A549 (cell line): Measurements from ENCODE around the gene ADGRL3.

Experiments
- BHLHE40 ChIP-seq: IDR thresholded peaks from 2 replicates; pipeline ENCODE4 v1.6.1; 2012; ENCODE audit warnings: low read depth, low read length, inconsistent platforms
- CEBPB ChIP-seq, 2 experiments: fragments of >200 bp in 1 of 2; sonication (Bioruptor Twin) in 1 of 2; formaldehyde crosslinking in 1 of 2; IDR thresholded peaks; 2 replicates each; pipeline ENCODE4 v1.6.1; 2012 to 2016
- FOSL2 ChIP-seq, 2 experiments: fragments of 450-650 bp in 1 of 2; fragments of >200 bp in 1 of 2; sonication (Bioruptor Twin) in 1 of 2; formaldehyde crosslinking; IDR thresholded peaks; 2 replicates each; pipeline versions ENCODE4 v1.5.0 to v1.6.1; 2016 to 2020; ENCODE audit warnings: mild to moderate bottlenecking in 1 of 2, moderate library complexity in 1 of 2
- HOXB5 ChIP-seq: fragments of 250-450 bp; sonication (Bioruptor Pico); IDR thresholded peaks from 2 replicates; pipeline ENCODE4 v1.5.0; 2020; ENCODE audit warnings: mild to moderate bottlenecking, moderate library complexity
- JUN ChIP-seq, 2 experiments: fragments of >200 bp; sonication (Bioruptor Twin); formaldehyde crosslinking; IDR thresholded peaks; 2 replicates in 1 of 2; 3 replicates in 1 of 2; pipeline ENCODE4 v1.6.1; 2016 to 2017
- KDM1A ChIP-seq: fragments of 200-600 bp; sonication (generic); IDR thresholded peaks from 2 replicates; pipeline ENCODE4 v1.6.1; 2016; ENCODE audit warnings: low read depth, mild to moderate bottlenecking
- MAX ChIP-seq: IDR thresholded peaks from 2 replicates; pipeline ENCODE4 v1.6.1; 2012
- NR3C1 ChIP-seq: fragments of >200 bp; sonication (Bioruptor Twin); formaldehyde crosslinking; IDR thresholded peaks from 3 replicates; pipeline ENCODE4 v1.6.1; 2017
- RFX5 ChIP-seq: fragments of 450-650 bp; IDR thresholded peaks from 2 replicates; pipeline ENCODE4 v1.7.1; 2014; ENCODE audit warnings: antibody characterized with exemption, mild to moderate bottlenecking, moderate library complexity
- RNF2 ChIP-seq: fragments of 200-600 bp; sonication (generic); IDR thresholded peaks from 2 replicates; pipeline ENCODE4 v1.6.1; 2016; ENCODE audit warnings: low read depth, mild to moderate bottlenecking, antibody characterized with exemption, moderate library complexity, borderline replicate concordance
- TF ChIP-seq, protein P1 (sequence below): fragments of 200-600 bp; sonication (generic); IDR thresholded peaks from 2 replicates; pipeline ENCODE4 v1.6.1; 2016; ENCODE audit warnings: antibody characterized with exemption, mild to moderate bottlenecking, moderate library complexity
- TF ChIP-seq, protein P2 (sequence below): fragments of >200 bp; sonication (Bioruptor Twin); formaldehyde crosslinking; IDR thresholded peaks from 3 replicates; pipeline ENCODE4 v1.5.1; 2016
- TF ChIP-seq, protein P3 (sequence below): IDR thresholded peaks from 2 replicates; pipeline ENCODE4 v1.6.1; 2012; ENCODE audit warnings: low read depth, borderline replicate concordance
- TF ChIP-seq, protein P4 (sequence below): fragments of 450-650 bp; IDR thresholded peaks from 2 replicates; pipeline ENCODE4 v1.6.1; 2014; ENCODE audit warnings: antibody characterized with exemption

GRCh38 chr4:61501812-61502211 is 301.7 kb downstream of the ADGRL3 start:
- TF ChIP-seq CEBPB (IDR thresholded peaks at IDR 0.05) (no peak), NR3C1 (no peak), BHLHE40 (no peak), RFX5 (no peak), FOSL2 (IDR thresholded peaks at IDR 0.05) (no peak), FOSL2 (CRISPR knock-in tag; IDR thresholded peaks at IDR 0.05) (no peak), HOXB5 (CRISPR knock-in tag) (no peak), RNF2 (no peak), JUN (IDR thresholded peaks at IDR 0.05) (no peak), MAX (no peak), KDM1A (no peak)
- TF ChIP-seq, protein P1, sequence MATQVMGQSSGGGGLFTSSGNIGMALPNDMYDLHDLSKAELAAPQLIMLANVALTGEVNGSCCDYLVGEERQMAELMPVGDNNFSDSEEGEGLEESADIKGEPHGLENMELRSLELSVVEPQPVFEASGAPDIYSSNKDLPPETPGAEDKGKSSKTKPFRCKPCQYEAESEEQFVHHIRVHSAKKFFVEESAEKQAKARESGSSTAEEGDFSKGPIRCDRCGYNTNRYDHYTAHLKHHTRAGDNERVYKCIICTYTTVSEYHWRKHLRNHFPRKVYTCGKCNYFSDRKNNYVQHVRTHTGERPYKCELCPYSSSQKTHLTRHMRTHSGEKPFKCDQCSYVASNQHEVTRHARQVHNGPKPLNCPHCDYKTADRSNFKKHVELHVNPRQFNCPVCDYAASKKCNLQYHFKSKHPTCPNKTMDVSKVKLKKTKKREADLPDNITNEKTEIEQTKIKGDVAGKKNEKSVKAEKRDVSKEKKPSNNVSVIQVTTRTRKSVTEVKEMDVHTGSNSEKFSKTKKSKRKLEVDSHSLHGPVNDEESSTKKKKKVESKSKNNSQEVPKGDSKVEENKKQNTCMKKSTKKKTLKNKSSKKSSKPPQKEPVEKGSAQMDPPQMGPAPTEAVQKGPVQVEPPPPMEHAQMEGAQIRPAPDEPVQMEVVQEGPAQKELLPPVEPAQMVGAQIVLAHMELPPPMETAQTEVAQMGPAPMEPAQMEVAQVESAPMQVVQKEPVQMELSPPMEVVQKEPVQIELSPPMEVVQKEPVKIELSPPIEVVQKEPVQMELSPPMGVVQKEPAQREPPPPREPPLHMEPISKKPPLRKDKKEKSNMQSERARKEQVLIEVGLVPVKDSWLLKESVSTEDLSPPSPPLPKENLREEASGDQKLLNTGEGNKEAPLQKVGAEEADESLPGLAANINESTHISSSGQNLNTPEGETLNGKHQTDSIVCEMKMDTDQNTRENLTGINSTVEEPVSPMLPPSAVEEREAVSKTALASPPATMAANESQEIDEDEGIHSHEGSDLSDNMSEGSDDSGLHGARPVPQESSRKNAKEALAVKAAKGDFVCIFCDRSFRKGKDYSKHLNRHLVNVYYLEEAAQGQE: no peak
- TF ChIP-seq, protein P2, sequence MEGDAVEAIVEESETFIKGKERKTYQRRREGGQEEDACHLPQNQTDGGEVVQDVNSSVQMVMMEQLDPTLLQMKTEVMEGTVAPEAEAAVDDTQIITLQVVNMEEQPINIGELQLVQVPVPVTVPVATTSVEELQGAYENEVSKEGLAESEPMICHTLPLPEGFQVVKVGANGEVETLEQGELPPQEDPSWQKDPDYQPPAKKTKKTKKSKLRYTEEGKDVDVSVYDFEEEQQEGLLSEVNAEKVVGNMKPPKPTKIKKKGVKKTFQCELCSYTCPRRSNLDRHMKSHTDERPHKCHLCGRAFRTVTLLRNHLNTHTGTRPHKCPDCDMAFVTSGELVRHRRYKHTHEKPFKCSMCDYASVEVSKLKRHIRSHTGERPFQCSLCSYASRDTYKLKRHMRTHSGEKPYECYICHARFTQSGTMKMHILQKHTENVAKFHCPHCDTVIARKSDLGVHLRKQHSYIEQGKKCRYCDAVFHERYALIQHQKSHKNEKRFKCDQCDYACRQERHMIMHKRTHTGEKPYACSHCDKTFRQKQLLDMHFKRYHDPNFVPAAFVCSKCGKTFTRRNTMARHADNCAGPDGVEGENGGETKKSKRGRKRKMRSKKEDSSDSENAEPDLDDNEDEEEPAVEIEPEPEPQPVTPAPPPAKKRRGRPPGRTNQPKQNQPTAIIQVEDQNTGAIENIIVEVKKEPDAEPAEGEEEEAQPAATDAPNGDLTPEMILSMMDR: no peak
- TF ChIP-seq, protein P3, sequence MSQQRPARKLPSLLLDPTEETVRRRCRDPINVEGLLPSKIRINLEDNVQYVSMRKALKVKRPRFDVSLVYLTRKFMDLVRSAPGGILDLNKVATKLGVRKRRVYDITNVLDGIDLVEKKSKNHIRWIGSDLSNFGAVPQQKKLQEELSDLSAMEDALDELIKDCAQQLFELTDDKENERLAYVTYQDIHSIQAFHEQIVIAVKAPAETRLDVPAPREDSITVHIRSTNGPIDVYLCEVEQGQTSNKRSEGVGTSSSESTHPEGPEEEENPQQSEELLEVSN: no peak
- TF ChIP-seq, protein P4, sequence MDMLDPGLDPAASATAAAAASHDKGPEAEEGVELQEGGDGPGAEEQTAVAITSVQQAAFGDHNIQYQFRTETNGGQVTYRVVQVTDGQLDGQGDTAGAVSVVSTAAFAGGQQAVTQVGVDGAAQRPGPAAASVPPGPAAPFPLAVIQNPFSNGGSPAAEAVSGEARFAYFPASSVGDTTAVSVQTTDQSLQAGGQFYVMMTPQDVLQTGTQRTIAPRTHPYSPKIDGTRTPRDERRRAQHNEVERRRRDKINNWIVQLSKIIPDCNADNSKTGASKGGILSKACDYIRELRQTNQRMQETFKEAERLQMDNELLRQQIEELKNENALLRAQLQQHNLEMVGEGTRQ: no peak
